ENCODE measurements around the gene PDE1C. TPM values are rescaled to one million over a fixed set of nuclear protein-coding genes. Genes with fewer than 3 reads are reported as not detected.

PDE1C gene
- total RNA-seq, 2 donors from 2014 or later: not detected

- DNase-seq (no peak), ATAC-seq (no peak)
- Mint-ChIP-seq H3K36me3 (ENCODE audit: low read depth) (no peaks in the 10 kb centered on the region), H3K4me1 (no peaks in the 10 kb centered on the region), H3K4me3 (no peak overlapping the region), H3K27ac (no peak overlapping the region), H3K27me3 (no peaks in the 10 kb centered on the region)
- no peaks in the 10 kb centered on the region for H3K9me3 ChIP-seq (ENCODE audit: control insufficient read depth, low read length, poor library complexity, severe bottlenecking)
Measured at GRCh38 chr7:31702354-31702753, 367.9 kb downstream of the PDE1C start.

Data from T-helper 17 cell (primary cell).